Measurements from ENCODE around the gene CDH13.

GRCh38 chr16:82835487-82836155, 208.9 kb downstream of the CDH13 start:
- TF ChIP-seq CTCF (IDR thresholded peaks at IDR 0.05; ENCODE audit: poor library complexity, severe bottlenecking): no peak
- no peak for TF ChIP-seq POLR2AphosphoS5 (IDR thresholded peaks at IDR 0.05)
- TF ChIP-seq EZH2 (IDR thresholded peaks at IDR 0.05; ENCODE audit: borderline replicate concordance, insufficient read depth, low read length, poor library complexity, severe bottlenecking): no peak

Measured in neural cell (in vitro differentiated cells).